ENCODE measurements around the gene ESF1. TPM values are rescaled to one million over a fixed set of nuclear protein-coding genes. Genes with fewer than 3 reads are reported as not detected.

Gene ESF1
- 10 to 100 TPM; 12.4 to 12.7 TPM for total RNA-seq

DNA sequence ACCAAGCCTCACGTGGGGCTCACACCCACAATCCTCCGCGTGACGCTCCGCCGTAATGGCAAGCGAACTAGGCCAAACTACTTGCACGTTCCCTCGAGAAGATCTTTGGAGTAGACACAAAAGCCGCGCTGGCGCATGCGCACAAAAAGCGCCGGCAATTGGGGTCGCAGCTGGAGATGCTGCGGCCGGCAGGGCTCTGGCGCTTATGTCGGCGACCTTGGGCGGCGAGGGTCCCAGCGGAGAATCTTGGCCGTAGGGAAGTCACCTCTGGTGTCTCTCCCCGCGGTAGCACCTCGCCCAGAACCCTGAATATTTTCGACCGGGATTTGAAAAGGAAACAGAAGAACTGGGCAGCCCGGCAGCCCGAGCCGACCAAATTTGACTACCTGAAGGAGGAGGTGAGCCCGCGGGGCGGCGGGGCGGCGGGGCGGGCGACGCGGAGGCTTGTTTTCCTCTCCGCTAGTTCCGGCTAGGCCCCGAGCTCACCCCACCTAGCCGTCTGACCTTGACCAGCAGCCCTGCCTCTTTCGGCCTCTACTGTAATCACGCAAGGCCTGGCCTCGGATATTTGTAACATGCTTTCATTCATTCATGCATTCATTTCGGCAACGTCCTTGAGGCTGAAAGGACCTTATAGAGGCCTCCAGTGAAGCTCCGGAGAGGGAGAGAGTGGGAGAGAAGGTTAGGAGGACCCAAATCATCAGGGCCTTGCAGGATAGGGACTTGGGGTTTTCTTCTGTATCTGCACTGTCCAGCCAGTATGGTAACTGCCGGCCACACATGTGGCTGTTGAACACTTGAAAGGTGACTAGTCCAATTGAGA is at the start of gene ESF1, which contains the start of gene NDUFAF5:
Gene ESF1, minus strand, starts transcription at position 27 of the 823 bp plus-strand sequence. CDS start 1,779 bp downstream, outside the sequence.
Gene NDUFAF5, plus strand, starts transcription at position 136 of the 823 bp plus-strand sequence. Its CDS starts 41 bp downstream, at position 177.
- H3K36me3 Mint-ChIP-seq (ENCODE audit: low read depth), result peaks cover 35% of the 10 kb centered on the region
- peak; percentile 96 for DNase-seq

DNA sequence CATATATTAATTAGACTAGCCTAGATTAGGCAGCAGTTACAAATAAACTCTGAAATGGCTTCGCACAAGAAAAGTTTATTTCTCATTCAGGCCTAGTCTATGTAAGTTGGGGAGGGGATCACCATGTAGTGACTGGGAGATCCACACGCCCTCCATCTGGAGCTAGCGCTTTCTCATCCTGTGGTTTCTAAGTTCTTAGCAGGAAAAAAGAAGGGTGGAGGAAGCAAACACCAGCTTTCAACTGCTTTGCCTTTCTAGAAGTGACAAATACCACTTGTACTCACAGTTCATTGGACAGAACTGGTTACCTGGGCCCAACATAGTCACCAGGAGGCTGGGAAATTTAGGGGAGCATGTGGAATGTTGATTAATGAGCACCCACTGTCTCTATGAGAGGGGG is 46.8 kb upstream of the ESF1 start:
- no peaks in the 10 kb centered on the region for H3K9me3 Mint-ChIP-seq
- H3K4me1 Mint-ChIP-seq, result no peaks in the 10 kb centered on the region
- H3K27ac Mint-ChIP-seq, result no peak overlapping the region
- no peak overlapping the region for H3K4me3 Mint-ChIP-seq
- H3K27me3 Mint-ChIP-seq, result peaks cover 12% of the 10 kb centered on the region
- no peaks in the 10 kb centered on the region for H3K36me3 Mint-ChIP-seq (ENCODE audit: low read depth)
- ChIA-PET CTCF (no interaction called here), POLR2A (no interaction called here)
- no peak for DNase-seq

More for the DNA sequence above, at the start of gene ESF1, which contains the start of gene NDUFAF5:
- POLR2A ChIA-PET, result interaction anchor here (0.7 kb wide), 1 partner anchor 160 kb away, joined by 3 read pairs; no protein-coding TSS in a partner anchor
- CTCF ChIA-PET, result interaction anchor here (0.6 to 2.2 kb wide), 3 partner anchors 9 to 18 kb away, joined by 3 to 16 read pairs (median 3); no protein-coding TSS in a partner anchor
- Mint-ChIP-seq H3K9me3 (no peaks in the 10 kb centered on the region), H3K27me3 (no peaks in the 10 kb centered on the region), H3K4me3 (peak within 1 kb of the TSS; percentile 90), H3K27ac (peak within 1 kb of the TSS; percentile 93), H3K4me1 (peaks cover 44% of the 10 kb centered on the region)

- Mint-ChIP-seq H3K27ac (no peak overlapping the region), H3K27me3 (peaks cover 7% of the 10 kb centered on the region), H3K36me3 (ENCODE audit: low read depth) (peaks cover 4% of the 10 kb centered on the region), H3K4me3 (no peak overlapping the region), H3K4me1 (no peaks in the 10 kb centered on the region), H3K9me3 (no peaks in the 10 kb centered on the region)
- ChIA-PET CTCF (no interaction called here), POLR2A (interaction anchor here (0.8 kb wide), 1 partner anchor 10 kb away, joined by 3 read pairs; no protein-coding TSS in a partner anchor)
- DNase-seq, result no peak
These were observed 40.7 kb upstream of the ESF1 start for GRCh38 chr20:13825465-13825864.

GRCh38 chr20:13824459-13824858 is 39.7 kb upstream of the ESF1 start:
- DNase-seq, result no peak
- Mint-ChIP-seq H3K27me3 (peaks cover 4% of the 10 kb centered on the region), H3K27ac (no peak overlapping the region), H3K9me3 (no peaks in the 10 kb centered on the region), H3K36me3 (ENCODE audit: low read depth) (peaks cover 6% of the 10 kb centered on the region), H3K4me1 (no peaks in the 10 kb centered on the region), H3K4me3 (no peak overlapping the region)
- ChIA-PET CTCF (no interaction called here), POLR2A (no interaction called here)

GRCh38 chr20:13822459-13822858 is 37.7 kb upstream of the ESF1 start:
- H3K4me3 Mint-ChIP-seq, result no peak overlapping the region
- H3K9me3 Mint-ChIP-seq, result no peaks in the 10 kb centered on the region
- ChIA-PET POLR2A (no interaction called here), CTCF (no interaction called here)
- no peak for DNase-seq
- peaks cover 4% of the 10 kb centered on the region for H3K27me3 Mint-ChIP-seq
- H3K36me3 Mint-ChIP-seq (ENCODE audit: low read depth), result peaks cover 10% of the 10 kb centered on the region
- H3K27ac Mint-ChIP-seq, result no peak overlapping the region
- no peaks in the 10 kb centered on the region for H3K4me1 Mint-ChIP-seq

GRCh38 chr20:13821876-13822275 is 37.2 kb upstream of the ESF1 start:
- DNase-seq, result no peak
- ChIA-PET POLR2A (no interaction called here), CTCF (interaction anchor here (0.5 kb wide), 1 partner anchor 74 kb away, joined by 4 read pairs; no protein-coding TSS in a partner anchor)
- no peaks in the 10 kb centered on the region for H3K4me1 Mint-ChIP-seq
- H3K9me3 Mint-ChIP-seq, result no peaks in the 10 kb centered on the region
- H3K27me3 Mint-ChIP-seq, result peaks cover under 1% of the 10 kb centered on the region
- H3K36me3 Mint-ChIP-seq (ENCODE audit: low read depth), result peaks cover 11% of the 10 kb centered on the region
- H3K4me3 Mint-ChIP-seq, result no peak overlapping the region
- H3K27ac Mint-ChIP-seq, result no peak overlapping the region

DNA sequence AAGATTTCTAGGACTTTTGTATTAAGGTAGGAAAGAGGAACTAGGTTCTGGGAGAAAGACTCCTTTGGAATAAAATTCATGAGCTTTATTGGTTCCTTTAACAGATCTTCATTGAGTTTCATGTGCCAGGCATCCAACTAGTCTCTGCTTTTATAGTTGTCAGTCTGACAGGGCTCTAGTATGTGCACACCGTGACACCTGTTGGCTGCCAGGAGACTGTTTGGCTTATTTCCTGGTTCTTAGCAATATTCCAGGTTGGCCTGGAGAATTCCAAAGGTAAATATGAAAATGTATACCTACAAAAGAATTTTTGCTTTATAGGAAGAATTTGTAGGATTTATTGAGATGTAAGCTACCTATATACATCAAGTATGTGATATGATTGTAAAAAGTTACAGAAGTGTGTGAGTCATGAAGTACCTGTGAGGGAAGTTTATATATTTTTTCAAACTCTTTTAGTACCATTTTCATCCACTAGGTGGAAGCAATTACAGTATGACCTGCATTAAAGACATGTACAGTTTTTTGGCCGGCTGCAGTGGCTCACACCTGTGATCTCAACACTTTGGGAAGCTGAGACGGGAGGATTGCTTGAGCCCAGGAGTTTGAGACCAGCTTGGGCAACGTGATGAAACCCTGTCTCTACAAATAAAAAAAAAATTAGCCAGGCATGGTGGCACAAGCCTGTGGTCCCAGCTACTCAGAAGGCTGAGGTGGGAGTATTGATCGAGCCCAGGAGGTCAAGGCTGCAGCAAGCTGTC is 35.3 kb upstream of the ESF1 start:
- DNase-seq, result peak; percentile 10
- Mint-ChIP-seq H3K9me3 (no peaks in the 10 kb centered on the region), H3K4me1 (no peaks in the 10 kb centered on the region), H3K27me3 (no peaks in the 10 kb centered on the region), H3K27ac (no peak overlapping the region), H3K36me3 (ENCODE audit: low read depth) (peaks cover 21% of the 10 kb centered on the region), H3K4me3 (no peak overlapping the region)
- POLR2A ChIA-PET, result no interaction called here
- CTCF ChIA-PET, result interaction anchor here (0.6 to 1.6 kb wide), 4 partner anchors 9 to 543 kb away, joined by 3 to 4 read pairs (median 3); no protein-coding TSS in a partner anchor

- Mint-ChIP-seq H3K4me1 (no peaks in the 10 kb centered on the region), H3K36me3 (ENCODE audit: low read depth) (peaks cover 32% of the 10 kb centered on the region), H3K27ac (no peak overlapping the region), H3K4me3 (no peak overlapping the region), H3K9me3 (no peaks in the 10 kb centered on the region), H3K27me3 (no peaks in the 10 kb centered on the region)
- ChIA-PET CTCF (no interaction called here), POLR2A (no interaction called here)
- DNase-seq, result no peak
These were observed 32.6 kb upstream of the ESF1 start for GRCh38 chr20:13817342-13817741.

- Mint-ChIP-seq H3K4me1 (no peaks in the 10 kb centered on the region), H3K27me3 (no peaks in the 10 kb centered on the region), H3K4me3 (no peak overlapping the region), H3K36me3 (ENCODE audit: low read depth) (peaks cover 38% of the 10 kb centered on the region), H3K9me3 (no peaks in the 10 kb centered on the region), H3K27ac (no peak overlapping the region)
- DNase-seq, result no peak
- POLR2A ChIA-PET, result no interaction called here
- CTCF ChIA-PET, result no interaction called here
These were observed 32.0 kb upstream of the ESF1 start for GRCh38 chr20:13816757-13817156.

DNA sequence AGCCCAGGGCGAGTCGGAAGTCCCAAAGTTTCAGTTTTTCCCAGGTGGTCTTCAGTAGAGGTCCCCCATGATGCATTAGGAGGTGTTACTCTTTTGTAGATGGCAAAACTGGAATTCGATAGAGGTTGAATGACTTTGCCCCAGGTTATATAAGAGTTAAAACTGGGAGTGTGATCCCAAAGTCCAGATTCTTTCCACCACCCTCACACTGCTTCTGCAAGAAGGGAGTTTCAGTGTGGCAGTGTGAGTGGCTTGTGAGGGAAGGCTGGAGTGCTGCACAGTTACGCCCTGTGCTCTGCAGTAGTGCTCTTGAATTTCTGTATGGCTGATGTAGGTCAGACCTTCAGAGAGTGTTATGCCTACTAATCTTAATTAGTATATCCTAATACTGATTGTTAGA is 30.0 kb upstream of the ESF1 start:
- Mint-ChIP-seq H3K27me3 (no peaks in the 10 kb centered on the region), H3K4me3 (no peak overlapping the region), H3K36me3 (ENCODE audit: low read depth) (peaks cover 32% of the 10 kb centered on the region), H3K4me1 (no peaks in the 10 kb centered on the region), H3K9me3 (no peaks in the 10 kb centered on the region), H3K27ac (no peak overlapping the region)
- POLR2A ChIA-PET, result no interaction called here
- DNase-seq, result no peak
- CTCF ChIA-PET, result interaction anchor here (1.7 kb wide), 1 partner anchor 26 kb away, joined by 3 read pairs; no protein-coding TSS in a partner anchor

DNA sequence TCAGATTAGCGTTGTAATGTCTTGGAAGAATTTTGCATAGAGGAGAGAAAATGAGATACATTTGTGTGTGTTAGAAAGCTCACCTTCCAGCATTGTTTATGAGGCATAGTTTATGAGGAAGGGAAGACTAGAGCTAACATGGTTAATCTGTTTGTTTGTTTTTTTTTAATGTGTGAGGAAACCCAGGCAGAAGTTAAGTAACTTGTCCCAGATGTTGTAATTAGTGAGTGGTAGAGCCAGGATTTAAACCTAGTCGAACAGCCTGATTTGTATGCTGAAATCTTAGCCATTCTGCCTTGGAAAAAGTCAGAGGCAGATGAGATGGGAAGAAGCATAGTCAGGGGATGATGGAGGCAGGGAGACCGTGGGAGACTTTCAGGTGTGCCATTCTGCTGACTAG is 29.2 kb upstream of the ESF1 start:
- Mint-ChIP-seq H3K27ac (no peak overlapping the region), H3K4me3 (no peak overlapping the region), H3K4me1 (no peaks in the 10 kb centered on the region), H3K9me3 (no peaks in the 10 kb centered on the region), H3K27me3 (no peaks in the 10 kb centered on the region), H3K36me3 (ENCODE audit: low read depth) (peaks cover 32% of the 10 kb centered on the region)
- ChIA-PET CTCF (interaction anchor here (1.0 to 1.3 kb wide), 2 partner anchors 13 to 18 kb away, joined by 3 read pairs; no protein-coding TSS in a partner anchor), POLR2A (no interaction called here)
- no peak for DNase-seq

- no peak for DNase-seq
- Mint-ChIP-seq H3K27ac (no peak overlapping the region), H3K4me1 (no peaks in the 10 kb centered on the region), H3K27me3 (no peaks in the 10 kb centered on the region), H3K9me3 (no peaks in the 10 kb centered on the region), H3K36me3 (ENCODE audit: low read depth) (peaks cover 21% of the 10 kb centered on the region), H3K4me3 (no peak overlapping the region)
- ChIA-PET POLR2A (no interaction called here), CTCF (interaction anchor here (0.9 to 1.1 kb wide), 2 partner anchors 10 to 508 kb away, joined by 3 to 4 read pairs; no protein-coding TSS in a partner anchor)
These were observed 25.7 kb upstream of the ESF1 start for GRCh38 chr20:13810446-13810845.

GRCh38 chr20:13809855-13810254 is 25.1 kb upstream of the ESF1 start:
- DNase-seq, result no peak
- Mint-ChIP-seq H3K27me3 (no peaks in the 10 kb centered on the region), H3K27ac (no peak overlapping the region), H3K4me1 (no peaks in the 10 kb centered on the region), H3K36me3 (ENCODE audit: low read depth) (peaks cover 18% of the 10 kb centered on the region), H3K4me3 (no peak overlapping the region), H3K9me3 (no peaks in the 10 kb centered on the region)
- ChIA-PET CTCF (interaction anchor here (0.9 kb wide), 1 partner anchor 507 kb away, joined by 3 read pairs; no protein-coding TSS in a partner anchor), POLR2A (no interaction called here)

All from activated CD4-positive, alpha-beta T cell treated with anti-CD3 and anti-CD28 coated beads, Interleukin-2, amount 10 ng/mL, durations not matched to agents 7 days and 5 days (primary cell).